GM10847 (cell line): ENCODE results near the gene TMC4.
A peak's percentile ranks its signal among the peaks of the same experiment; 100 is the strongest.

Experiments
- POLR2A ChIP-seq: IDR thresholded peaks from 2 replicates; pipeline ENCODE4 v1.6.1; 2011; ENCODE audit not compliant: insufficient read length; ENCODE audit errors: extremely low read depth

The TMC4 gene

DNA sequence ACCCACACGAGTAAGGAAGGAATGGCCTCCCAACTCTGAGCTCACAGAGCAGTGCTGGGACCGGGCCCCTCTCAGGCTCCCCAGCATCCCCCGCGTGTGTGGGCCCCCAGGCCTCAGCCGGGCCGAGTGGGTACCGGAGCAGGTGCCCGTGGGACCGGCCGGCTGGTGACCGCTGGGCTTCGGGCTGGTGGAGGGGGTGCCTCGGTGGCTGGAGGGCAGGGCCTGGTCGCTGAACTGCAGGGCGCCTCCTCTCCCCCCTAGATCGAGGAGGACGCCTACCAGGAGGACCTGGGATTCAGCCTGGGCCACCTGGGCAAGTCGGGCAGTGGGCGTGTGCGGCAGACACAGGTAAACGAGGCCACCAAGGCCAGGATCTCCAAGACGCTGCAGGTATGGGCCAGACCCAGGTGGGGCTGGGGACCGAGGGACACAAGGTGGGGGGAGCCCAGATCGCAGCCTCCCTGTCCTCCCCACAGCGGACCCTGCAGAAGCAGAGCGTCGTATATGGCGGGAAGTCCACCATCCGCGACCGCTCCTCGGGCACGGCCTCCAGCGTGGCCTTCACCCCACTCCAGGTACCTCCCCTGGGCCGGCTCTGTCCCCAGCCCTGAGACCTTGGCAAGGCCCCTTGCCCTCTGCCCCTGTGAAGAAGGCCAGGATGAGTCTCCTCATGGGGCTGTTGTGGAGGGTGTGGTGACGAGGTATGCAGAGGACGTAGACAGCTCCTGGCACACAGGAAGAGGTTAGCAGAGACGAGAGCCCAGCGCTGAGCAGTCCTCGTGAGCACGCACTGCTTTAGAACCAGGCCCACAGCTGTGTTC is 44.0 kb downstream of the TMC4 start:
- no peak for TF ChIP-seq POLR2A

- no peak for TF ChIP-seq POLR2A
Measured at GRCh38 chr19:54128441-54128725, 44.6 kb downstream of the TMC4 start.

DNA sequence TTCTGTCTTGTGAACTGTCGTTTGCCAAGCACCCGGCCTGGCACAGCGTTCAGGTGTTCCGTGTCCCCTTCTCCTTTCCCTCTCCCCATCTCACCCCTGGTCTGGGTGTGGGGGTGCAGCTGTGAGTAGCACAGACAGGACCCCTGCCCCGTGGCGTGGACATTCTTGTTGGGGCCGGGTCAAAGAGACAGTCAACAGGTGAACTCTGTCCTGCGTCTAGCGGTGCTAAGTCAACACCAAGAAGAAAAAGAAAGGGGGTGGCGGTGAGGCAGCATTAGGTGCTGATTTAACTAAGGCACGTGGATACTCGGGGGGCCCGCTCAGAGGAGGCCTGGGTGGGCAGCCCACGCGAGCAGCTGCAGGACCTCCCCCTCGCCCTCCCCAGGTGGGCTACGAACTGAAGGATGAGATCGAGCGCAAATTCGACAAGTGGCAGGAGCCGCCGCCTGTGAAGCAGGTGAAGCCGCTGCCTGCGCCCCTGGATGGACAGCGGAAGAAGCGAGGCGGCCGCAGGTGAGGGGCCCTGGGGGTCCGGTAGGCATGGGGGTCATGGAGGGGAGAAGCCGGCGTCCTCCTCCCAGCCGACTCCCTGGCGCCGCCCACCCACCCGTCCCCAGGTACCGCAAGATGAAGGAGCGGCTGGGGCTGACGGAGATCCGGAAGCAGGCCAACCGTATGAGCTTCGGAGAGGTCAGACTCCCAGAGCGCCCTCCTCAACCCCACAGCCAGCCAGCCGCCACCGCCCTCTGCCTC is 45.1 kb downstream of the TMC4 start:
- TF ChIP-seq POLR2A, result no peak

DNA sequence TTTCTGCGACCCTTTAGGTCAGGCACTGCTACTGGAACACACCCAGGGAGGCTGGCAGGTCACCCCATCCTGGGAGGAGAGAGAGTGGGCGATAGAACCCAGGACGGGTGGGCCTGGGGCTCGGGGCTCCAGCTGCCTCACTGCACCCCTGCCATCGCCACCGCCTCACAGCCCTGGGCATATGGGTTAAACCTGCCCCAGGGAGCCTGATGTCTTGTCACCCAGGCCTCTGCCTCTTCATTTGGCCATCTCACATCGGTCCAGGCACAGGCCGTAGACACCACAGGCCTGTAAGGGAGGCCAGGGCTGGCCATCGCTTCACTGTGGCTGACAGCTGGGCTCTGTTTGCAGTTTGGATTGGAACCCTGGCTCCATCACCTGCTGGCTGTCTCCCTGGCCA is 47.2 kb downstream of the TMC4 start:
- no peak for TF ChIP-seq POLR2A

DNA sequence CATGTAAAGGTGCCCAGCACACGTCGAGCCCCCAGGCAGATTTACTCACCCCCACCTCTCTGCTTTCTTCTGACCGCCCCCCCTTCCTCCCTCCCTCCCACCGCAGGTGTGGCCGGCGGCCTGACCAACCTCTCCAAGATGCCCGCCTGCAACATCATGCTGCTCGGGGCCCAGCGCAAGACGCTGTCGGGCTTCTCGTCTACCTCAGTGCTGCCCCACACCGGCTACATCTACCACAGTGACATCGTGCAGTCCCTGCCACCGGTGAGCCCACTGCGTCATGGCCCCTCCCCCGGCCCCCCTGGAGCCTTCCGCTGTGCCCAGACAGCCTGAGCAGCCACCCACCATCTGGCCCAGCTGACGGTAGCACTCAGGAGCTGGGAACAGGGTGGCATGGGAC is 48.6 kb downstream of the TMC4 start:
- no peak for TF ChIP-seq POLR2A

GRCh38 chr19:54123682-54124081 is 49.3 kb downstream of the TMC4 start:
- TF ChIP-seq POLR2A, result no peak

GRCh38 chr19:54121259-54121658 is 51.7 kb downstream of the TMC4 start:
- TF ChIP-seq POLR2A, result no peak

- peak; percentile 60 for TF ChIP-seq POLR2A
Measured at GRCh38 chr19:54115109-54116063, 57.6 kb downstream of the TMC4 start, which contains the start of the genes PRPF31 and TFPT. Gene PRPF31 (plus strand): TSS chr19:54115754. CDS start chr19:54118279, 2,525 bp downstream. Gene TFPT (minus strand): TSS chr19:54115657. CDS start chr19:54115269, 388 bp downstream.

DNA sequence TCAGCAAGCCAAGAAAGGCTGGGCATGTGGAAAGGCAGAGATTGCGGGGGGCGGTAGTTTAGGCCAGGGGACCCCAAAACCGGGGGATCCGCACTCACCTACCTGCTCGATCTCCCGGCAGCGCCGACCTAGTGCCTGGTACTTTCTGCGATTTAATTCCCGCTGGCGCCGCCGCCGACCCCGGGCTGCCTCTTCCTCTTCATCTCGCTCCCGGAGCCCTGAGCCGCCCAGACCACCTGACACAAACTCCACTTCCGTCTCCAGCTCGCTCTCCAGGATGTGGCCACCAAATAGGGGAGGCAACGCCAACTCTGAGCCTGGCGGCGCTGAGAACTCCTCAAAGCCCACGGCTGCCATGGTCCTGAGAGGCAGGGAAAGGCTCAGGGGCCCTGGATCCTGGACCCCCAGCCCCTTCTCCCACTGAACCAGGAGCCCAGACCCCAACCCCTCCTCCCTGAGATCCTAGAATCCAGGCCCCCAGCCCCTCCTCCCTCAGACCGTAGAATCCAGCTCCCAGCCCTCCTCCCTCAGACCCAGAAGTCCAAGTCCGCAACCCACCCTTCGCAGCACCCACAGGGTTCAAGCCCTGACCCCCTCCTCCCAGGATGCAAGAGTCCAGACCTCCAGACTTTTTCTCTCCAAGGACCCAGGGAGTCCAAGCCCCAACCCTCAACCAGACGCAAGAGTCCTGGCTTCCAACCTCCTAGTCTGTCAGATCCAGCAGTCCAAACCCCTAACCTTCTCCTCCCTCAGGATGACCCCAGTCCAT is 58.4 kb downstream of the TMC4 start:
- peak; percentile 39 for TF ChIP-seq POLR2A
